Central memory CD8-positive, alpha-beta T cell (primary cell): Measurements from ENCODE around the gene SLC12A2.

Experiments
- ATAC-seq: fragments of 150-1000 bp; cut with Tn5 transposase; replicated peaks from 2 replicates; pipeline ENCODE4 v1.10.0; 2022; ENCODE audit warnings: mild to moderate bottlenecking, moderate FRiP score, moderate number of reproducible peaks; ENCODE audit not compliant: poor library complexity, severe bottlenecking; ENCODE audit errors: extremely low read depth
- DNase-seq, 2 donors: peaks; one replicate each; pipeline ENCODE4 v3.0.0; 2021; ENCODE audit warnings: low spot score in 2 of 2
- H3K27ac Mint-ChIP-seq: one replicate; pipeline ENCODE4 v1.8.0; 2022; ENCODE audit warnings: low read depth, mild to moderate bottlenecking, moderate library complexity, mixed read lengths
- H3K27me3 Mint-ChIP-seq: one replicate; pipeline ENCODE4 v1.8.0; 2022; ENCODE audit warnings: mixed read lengths
- H3K36me3 Mint-ChIP-seq: one replicate; pipeline ENCODE4 v1.8.0; 2022; ENCODE audit warnings: mild to moderate bottlenecking, moderate library complexity, mixed read lengths; ENCODE audit not compliant: insufficient read depth
- H3K4me1 Mint-ChIP-seq: one replicate; pipeline ENCODE4 v1.8.0; 2022; ENCODE audit warnings: mixed read lengths
- H3K4me3 Mint-ChIP-seq: one replicate; pipeline ENCODE4 v1.8.0; 2022; ENCODE audit warnings: mild to moderate bottlenecking, moderate library complexity, mixed read lengths
- H3K9me3 Mint-ChIP-seq: one replicate; pipeline ENCODE4 v1.8.0; 2022; ENCODE audit warnings: mixed read lengths

SLC12A2 gene

DNA sequence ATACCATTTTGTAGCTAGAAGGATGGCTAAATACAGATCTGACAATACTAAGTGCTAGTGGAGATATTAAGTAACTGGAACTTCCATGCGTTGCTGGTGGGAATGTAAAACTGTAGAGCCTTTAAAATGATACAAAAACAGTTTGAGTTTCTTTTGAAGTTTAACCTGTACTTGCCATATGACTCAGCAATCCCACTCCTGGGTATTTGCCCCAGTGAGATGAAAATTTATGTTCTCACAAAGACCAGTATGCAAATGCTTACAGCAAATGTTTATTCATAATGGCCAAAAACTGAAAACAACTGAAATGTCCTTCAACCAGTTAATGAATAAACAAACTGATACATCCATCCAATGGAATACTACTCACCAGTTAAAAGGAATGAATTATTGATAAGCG lies 137.3 kb downstream of the SLC12A2 start:
- Mint-ChIP-seq H3K9me3 (no peaks in the 10 kb centered on the region), H3K4me3 (no peak overlapping the region), H3K36me3 (peaks cover 1% of the 10 kb centered on the region), H3K27ac (no peak overlapping the region), H3K4me1 (no peaks in the 10 kb centered on the region), H3K27me3 (no peaks in the 10 kb centered on the region)
- DNase-seq = no peak
- no peak for ATAC-seq

DNA sequence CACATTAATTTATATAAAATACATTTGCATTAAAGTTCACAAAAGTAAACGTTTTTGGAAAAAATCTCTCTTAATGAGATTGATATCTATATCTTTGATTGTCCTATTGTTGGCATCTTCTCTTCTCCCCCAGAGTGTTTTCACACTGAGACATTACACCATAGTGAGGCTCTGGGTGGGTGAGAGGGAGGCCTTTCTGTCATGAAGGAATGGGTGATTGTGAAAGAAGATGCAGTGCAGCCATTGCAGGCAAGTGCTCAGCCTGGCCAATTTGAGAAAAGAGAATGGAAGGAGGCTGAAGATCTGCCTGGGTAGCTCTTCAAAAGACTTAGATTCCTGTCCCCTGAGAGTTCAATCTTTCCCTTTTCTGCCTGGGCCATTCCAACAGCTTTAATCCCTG lies 140.8 kb downstream of the SLC12A2 start:
- Mint-ChIP-seq H3K9me3 (no peaks in the 10 kb centered on the region), H3K27ac (no peak overlapping the region), H3K4me3 (no peak overlapping the region), H3K36me3 (no peaks in the 10 kb centered on the region), H3K27me3 (no peaks in the 10 kb centered on the region), H3K4me1 (no peaks in the 10 kb centered on the region)
- DNase-seq (no peak), ATAC-seq (no peak)

GRCh38 chr5:128225245-128226030 lies 141.9 kb downstream of the SLC12A2 start:
- H3K27ac Mint-ChIP-seq = no peak overlapping the region
- no peaks in the 10 kb centered on the region for H3K36me3 Mint-ChIP-seq
- H3K27me3 Mint-ChIP-seq = no peaks in the 10 kb centered on the region
- H3K4me3 Mint-ChIP-seq = no peak overlapping the region
- no peaks in the 10 kb centered on the region for H3K9me3 Mint-ChIP-seq
- ATAC-seq = no peak
- DNase-seq = no peak
- H3K4me1 Mint-ChIP-seq = no peaks in the 10 kb centered on the region

- Mint-ChIP-seq H3K27ac (no peak overlapping the region), H3K36me3 (no peaks in the 10 kb centered on the region), H3K4me3 (no peak overlapping the region), H3K4me1 (no peaks in the 10 kb centered on the region), H3K9me3 (no peaks in the 10 kb centered on the region), H3K27me3 (no peaks in the 10 kb centered on the region)
- no peak for ATAC-seq
- DNase-seq = no peak
Measured at GRCh38 chr5:128228008-128228407, 144.4 kb downstream of the SLC12A2 start.

DNA sequence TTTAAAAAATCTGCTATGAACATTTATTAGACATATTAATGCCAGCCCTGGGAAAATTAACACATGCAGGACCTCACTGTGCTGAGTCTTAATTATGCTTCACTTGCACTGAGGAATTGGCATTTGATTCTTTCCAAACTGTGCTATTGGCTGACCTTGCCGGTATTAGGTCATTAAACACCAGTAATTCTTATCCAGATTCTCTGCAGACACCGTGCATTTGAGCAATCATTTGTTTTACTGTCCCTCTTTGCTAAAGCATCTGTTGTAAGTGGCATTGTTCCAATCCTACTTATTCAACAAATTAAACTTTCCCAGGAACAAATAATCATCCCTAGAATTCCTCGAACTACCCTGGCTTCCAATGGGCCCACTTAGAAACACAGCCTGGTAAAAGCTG lies 145.0 kb downstream of the SLC12A2 start:
- H3K4me1 Mint-ChIP-seq = no peaks in the 10 kb centered on the region
- no peaks in the 10 kb centered on the region for H3K36me3 Mint-ChIP-seq
- no peaks in the 10 kb centered on the region for H3K9me3 Mint-ChIP-seq
- ATAC-seq = no peak
- no peak overlapping the region for H3K4me3 Mint-ChIP-seq
- no peak overlapping the region for H3K27ac Mint-ChIP-seq
- H3K27me3 Mint-ChIP-seq = no peaks in the 10 kb centered on the region
- no peak for DNase-seq

- Mint-ChIP-seq H3K9me3 (no peaks in the 10 kb centered on the region), H3K27ac (no peak overlapping the region), H3K36me3 (no peaks in the 10 kb centered on the region), H3K4me1 (no peaks in the 10 kb centered on the region), H3K27me3 (peaks cover 51% of the 10 kb centered on the region), H3K4me3 (no peak overlapping the region)
- no peak for ATAC-seq
- no peak for DNase-seq
Measured at GRCh38 chr5:128234928-128235641, 151.5 kb downstream of the SLC12A2 start.

GRCh38 chr5:128236334-128236733 lies 152.8 kb downstream of the SLC12A2 start:
- no peak for ATAC-seq
- no peak for DNase-seq
- H3K4me1 Mint-ChIP-seq = no peaks in the 10 kb centered on the region
- H3K4me3 Mint-ChIP-seq = no peak overlapping the region
- no peak overlapping the region for H3K27ac Mint-ChIP-seq
- peaks cover 51% of the 10 kb centered on the region for H3K27me3 Mint-ChIP-seq
- no peaks in the 10 kb centered on the region for H3K36me3 Mint-ChIP-seq
- no peaks in the 10 kb centered on the region for H3K9me3 Mint-ChIP-seq

DNA sequence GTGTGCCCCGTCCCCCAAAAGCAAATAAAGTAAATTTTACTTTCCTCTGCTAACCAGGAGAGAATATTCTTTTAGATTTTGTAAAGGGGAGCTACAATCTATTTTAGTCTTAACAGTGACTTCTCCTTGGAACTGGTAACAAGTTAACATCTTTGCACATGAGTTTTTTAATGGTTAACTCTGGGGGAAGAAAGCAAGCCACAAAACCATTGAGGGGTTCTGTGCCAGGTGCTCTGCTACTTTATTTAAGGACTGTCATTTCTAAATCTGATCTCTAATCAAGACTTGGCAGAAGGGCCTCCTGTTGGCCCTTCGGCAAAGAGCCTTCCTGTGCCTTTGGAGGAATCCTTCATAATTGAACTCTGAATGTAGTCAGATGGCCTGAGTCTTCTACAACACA lies 153.4 kb downstream of the SLC12A2 start:
- H3K4me1 Mint-ChIP-seq = no peaks in the 10 kb centered on the region
- no peak overlapping the region for H3K27ac Mint-ChIP-seq
- peaks cover under 1% of the 10 kb centered on the region for H3K36me3 Mint-ChIP-seq
- H3K4me3 Mint-ChIP-seq = no peak overlapping the region
- peaks cover 51% of the 10 kb centered on the region for H3K27me3 Mint-ChIP-seq
- DNase-seq (no peak), ATAC-seq (no peak)
- no peaks in the 10 kb centered on the region for H3K9me3 Mint-ChIP-seq

DNA sequence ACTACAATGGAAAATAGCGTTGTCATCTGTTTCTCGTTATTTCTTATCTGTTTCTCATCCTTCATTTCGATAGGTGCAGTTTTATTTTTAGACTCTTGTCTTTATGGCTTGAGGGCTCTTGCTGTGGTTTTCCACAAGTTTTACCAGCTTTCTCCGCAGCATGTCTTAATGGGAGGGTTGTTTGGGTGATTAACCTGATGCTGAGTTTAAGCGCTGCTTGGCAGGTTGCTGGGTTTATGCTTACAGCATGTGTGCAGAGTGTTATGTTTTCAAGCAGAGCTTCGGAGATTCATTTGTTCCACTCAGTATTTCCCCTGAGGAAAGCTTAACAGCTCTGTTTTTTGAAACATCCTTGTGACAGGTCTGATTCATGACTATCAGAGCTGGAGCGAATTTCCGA lies 154.0 kb downstream of the SLC12A2 start:
- peaks cover 2% of the 10 kb centered on the region for H3K36me3 Mint-ChIP-seq
- H3K9me3 Mint-ChIP-seq = no peaks in the 10 kb centered on the region
- no peak overlapping the region for H3K27ac Mint-ChIP-seq
- DNase-seq (no peak), ATAC-seq (no peak)
- no peaks in the 10 kb centered on the region for H3K4me1 Mint-ChIP-seq
- peaks cover 51% of the 10 kb centered on the region for H3K27me3 Mint-ChIP-seq
- no peak overlapping the region for H3K4me3 Mint-ChIP-seq
